Astrocyte of the cerebellum (primary cell): ENCODE measurements around the gene PRAC1.

Source experiments
- DNase-seq: peaks from one replicate; pipeline ENCODE4 v3.0.0-alpha.2; 2011; ENCODE audit warnings: low read depth
- H3K4me3 ChIP-seq: 2 replicates; pipeline ENCODE4 v1.5.1; 2011; ENCODE audit warnings: mild to moderate bottlenecking, low read depth, low read length, moderate library complexity
- in situ Hi-C: cut with HindIII; loops from 2 replicates; pipeline ENCODE4 v1.10.0; 2017; ENCODE audit warnings: low sequenced_read_pairs
- TF ChIP-seq, protein P1 (sequence below): IDR thresholded peaks from 2 replicates; pipeline ENCODE4 v1.5.1; 2012; ENCODE audit warnings: low read length, low read depth, moderate library complexity, mild to moderate bottlenecking; ENCODE audit errors: missing control alignments

Gene PRAC1

DNA sequence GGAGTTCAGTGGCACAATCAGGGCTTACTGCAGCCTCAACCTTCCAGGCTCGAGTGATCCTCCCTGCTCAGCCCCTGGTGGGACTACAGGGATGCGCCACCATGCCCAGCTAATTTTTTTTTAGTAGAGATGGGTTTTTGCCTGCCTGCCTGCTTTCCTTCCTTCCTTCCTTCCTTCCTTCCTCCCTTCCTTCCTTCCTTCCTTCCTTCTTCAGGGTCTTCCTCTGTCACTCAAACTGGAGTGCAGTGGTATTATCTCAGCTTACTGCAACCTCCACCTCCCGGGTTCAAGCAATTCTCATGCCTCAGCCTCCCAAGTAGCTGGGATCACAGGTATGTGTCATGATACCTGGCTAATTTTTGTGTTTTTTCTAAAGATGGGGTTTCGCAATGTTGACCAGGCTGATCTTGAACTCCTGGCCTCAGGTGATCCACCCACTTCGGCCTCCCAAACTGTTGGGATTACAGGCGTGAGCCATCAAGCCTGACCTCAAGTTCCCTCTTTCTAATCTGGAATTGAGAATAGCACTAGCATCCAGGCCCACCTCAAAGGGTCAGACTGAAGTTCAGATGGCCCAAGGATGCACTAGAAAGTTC is 45.3 kb downstream of the PRAC1 start:
- in situ Hi-C loops = no loop called here
- DNase-seq = no peak
- H3K4me3 ChIP-seq = no peak overlapping the region
- TF ChIP-seq, protein P1, sequence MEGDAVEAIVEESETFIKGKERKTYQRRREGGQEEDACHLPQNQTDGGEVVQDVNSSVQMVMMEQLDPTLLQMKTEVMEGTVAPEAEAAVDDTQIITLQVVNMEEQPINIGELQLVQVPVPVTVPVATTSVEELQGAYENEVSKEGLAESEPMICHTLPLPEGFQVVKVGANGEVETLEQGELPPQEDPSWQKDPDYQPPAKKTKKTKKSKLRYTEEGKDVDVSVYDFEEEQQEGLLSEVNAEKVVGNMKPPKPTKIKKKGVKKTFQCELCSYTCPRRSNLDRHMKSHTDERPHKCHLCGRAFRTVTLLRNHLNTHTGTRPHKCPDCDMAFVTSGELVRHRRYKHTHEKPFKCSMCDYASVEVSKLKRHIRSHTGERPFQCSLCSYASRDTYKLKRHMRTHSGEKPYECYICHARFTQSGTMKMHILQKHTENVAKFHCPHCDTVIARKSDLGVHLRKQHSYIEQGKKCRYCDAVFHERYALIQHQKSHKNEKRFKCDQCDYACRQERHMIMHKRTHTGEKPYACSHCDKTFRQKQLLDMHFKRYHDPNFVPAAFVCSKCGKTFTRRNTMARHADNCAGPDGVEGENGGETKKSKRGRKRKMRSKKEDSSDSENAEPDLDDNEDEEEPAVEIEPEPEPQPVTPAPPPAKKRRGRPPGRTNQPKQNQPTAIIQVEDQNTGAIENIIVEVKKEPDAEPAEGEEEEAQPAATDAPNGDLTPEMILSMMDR = no peak

DNA sequence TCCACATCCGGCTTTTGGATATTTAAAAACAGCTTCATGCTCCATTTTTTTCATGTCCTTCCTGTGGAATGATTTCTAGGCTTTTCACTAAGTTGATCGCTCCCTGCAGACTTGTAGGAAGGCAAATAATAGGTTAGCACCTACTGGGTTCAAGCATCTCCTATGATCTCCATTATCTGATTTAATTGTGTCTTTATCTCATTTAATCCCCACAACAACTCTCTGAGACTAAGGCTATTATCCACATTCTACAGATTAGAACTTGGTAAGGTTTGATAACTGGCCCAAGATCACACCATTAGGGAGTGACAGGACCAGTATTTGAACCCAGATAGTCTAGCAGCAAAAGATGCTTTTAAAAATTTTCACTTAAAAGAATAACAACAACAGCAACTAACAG is 50.0 kb downstream of the PRAC1 start:
- in situ Hi-C loops = no loop called here
- H3K4me3 ChIP-seq = no peak overlapping the region
- no peak for DNase-seq
- TF ChIP-seq, protein P1 = no peak
